PFSK-1 (cell line): ENCODE results near the gene KCNIP1.

Experiments
- SIN3A ChIP-seq: IDR thresholded peaks from 2 replicates; pipeline ENCODE4 v1.6.1; 2012; ENCODE audit warnings: mild to moderate bottlenecking, low read length, moderate library complexity, borderline replicate concordance; ENCODE audit not compliant: insufficient read depth
- TF ChIP-seq, protein P1 (sequence below), 2 experiments: IDR thresholded peaks; 2 replicates each; pipeline versions ENCODE4 v1.6.1 to v1.8.0; 2011 to 2012; ENCODE audit warnings: low read depth in 2 of 2, low read length in 2 of 2, control low read depth in 1 of 2, inconsistent platforms in 1 of 2, mild to moderate bottlenecking in 1 of 2, moderate library complexity in 1 of 2; ENCODE audit not compliant: insufficient read depth in 1 of 2

- no peak for TF ChIP-seq SIN3A
- TF ChIP-seq, protein P1, sequence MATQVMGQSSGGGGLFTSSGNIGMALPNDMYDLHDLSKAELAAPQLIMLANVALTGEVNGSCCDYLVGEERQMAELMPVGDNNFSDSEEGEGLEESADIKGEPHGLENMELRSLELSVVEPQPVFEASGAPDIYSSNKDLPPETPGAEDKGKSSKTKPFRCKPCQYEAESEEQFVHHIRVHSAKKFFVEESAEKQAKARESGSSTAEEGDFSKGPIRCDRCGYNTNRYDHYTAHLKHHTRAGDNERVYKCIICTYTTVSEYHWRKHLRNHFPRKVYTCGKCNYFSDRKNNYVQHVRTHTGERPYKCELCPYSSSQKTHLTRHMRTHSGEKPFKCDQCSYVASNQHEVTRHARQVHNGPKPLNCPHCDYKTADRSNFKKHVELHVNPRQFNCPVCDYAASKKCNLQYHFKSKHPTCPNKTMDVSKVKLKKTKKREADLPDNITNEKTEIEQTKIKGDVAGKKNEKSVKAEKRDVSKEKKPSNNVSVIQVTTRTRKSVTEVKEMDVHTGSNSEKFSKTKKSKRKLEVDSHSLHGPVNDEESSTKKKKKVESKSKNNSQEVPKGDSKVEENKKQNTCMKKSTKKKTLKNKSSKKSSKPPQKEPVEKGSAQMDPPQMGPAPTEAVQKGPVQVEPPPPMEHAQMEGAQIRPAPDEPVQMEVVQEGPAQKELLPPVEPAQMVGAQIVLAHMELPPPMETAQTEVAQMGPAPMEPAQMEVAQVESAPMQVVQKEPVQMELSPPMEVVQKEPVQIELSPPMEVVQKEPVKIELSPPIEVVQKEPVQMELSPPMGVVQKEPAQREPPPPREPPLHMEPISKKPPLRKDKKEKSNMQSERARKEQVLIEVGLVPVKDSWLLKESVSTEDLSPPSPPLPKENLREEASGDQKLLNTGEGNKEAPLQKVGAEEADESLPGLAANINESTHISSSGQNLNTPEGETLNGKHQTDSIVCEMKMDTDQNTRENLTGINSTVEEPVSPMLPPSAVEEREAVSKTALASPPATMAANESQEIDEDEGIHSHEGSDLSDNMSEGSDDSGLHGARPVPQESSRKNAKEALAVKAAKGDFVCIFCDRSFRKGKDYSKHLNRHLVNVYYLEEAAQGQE (IDR thresholded peaks at IDR 0.05; ENCODE audit: insufficient read depth in 1 of 2, low read depth in 2 of 2, low read length in 2 of 2): peak; percentile 84 to 89
These were observed 87.2 kb downstream of the KCNIP1 start for GRCh38 chr5:170591054-170591453.
